Kidney tubule cell (primary cell): ENCODE data around the gene TBATA.
A peak's percentile ranks its signal among the peaks of the same experiment; 100 is the strongest.

Experiments used
- DNase-seq: peaks from one replicate; pipeline ENCODE4 v3.0.0-alpha.2; 2018; ENCODE audit warnings: low spot score

TBATA gene

GRCh38 chr10:70761727-70762350 is 23.3 kb downstream of the TBATA start:
- no peak for DNase-seq

GRCh38 chr10:70761031-70761601 is 24.1 kb downstream of the TBATA start:
- DNase-seq: peak; percentile 15

- DNase-seq: no peak
Observed at GRCh38 chr10:70760271-70760787, 24.8 kb downstream of the TBATA start.

- DNase-seq: no peak
Observed at GRCh38 chr10:70759781-70760180, 25.4 kb downstream of the TBATA start.

- peak; percentile 70 for DNase-seq
Observed at GRCh38 chr10:70758757-70759514, 26.2 kb downstream of the TBATA start.

GRCh38 chr10:70757856-70758255 is 27.3 kb downstream of the TBATA start:
- DNase-seq: no peak

- peak; percentile 44 for DNase-seq
Observed at GRCh38 chr10:70756700-70757360, 28.3 kb downstream of the TBATA start.

- DNase-seq: peak; percentile 77
Observed at GRCh38 chr10:70753841-70754621, 31.1 kb downstream of the TBATA start.

- no peak for DNase-seq
Observed at GRCh38 chr10:70753026-70753663, 32.0 kb downstream of the TBATA start.

- DNase-seq: no peak
Observed at GRCh38 chr10:70752571-70752970, 32.6 kb downstream of the TBATA start.

- no peak for DNase-seq
Observed at GRCh38 chr10:70751991-70752390, 33.2 kb downstream of the TBATA start.

GRCh38 chr10:70751356-70751755 is 33.8 kb downstream of the TBATA start:
- no peak for DNase-seq

GRCh38 chr10:70750156-70750703 is 34.9 kb downstream of the TBATA start:
- no peak for DNase-seq

- no peak for DNase-seq
Observed at GRCh38 chr10:70749756-70750155, 35.4 kb downstream of the TBATA start.

- DNase-seq: no peak
Observed at GRCh38 chr10:70748801-70749573, 36.2 kb downstream of the TBATA start.

- DNase-seq: no peak
Observed at GRCh38 chr10:70748305-70748704, 36.9 kb downstream of the TBATA start.

- no peak for DNase-seq
Observed at GRCh38 chr10:70747192-70747965, 37.8 kb downstream of the TBATA start.

- no peak for DNase-seq
Observed at GRCh38 chr10:70745555-70745954, 39.6 kb downstream of the TBATA start.

- no peak for DNase-seq
Observed at GRCh38 chr10:70744617-70745143, 40.5 kb downstream of the TBATA start.
